GM12864 (cell line): Measurements from ENCODE around the gene MAP3K2.
A peak's percentile ranks its signal among the peaks of the same experiment; 100 is the strongest.

ENCODE experiments used
- DNase-seq: peaks from one replicate; pipeline ENCODE4 v3.0.0-alpha.2; 2011; ENCODE audit warnings: low read depth
- H3K4me3 ChIP-seq: 2 replicates; pipeline ENCODE4 v1.5.1; 2011; ENCODE audit warnings: mild to moderate bottlenecking, low read depth, low read length, control low read depth
- TF ChIP-seq, protein P1 (sequence below): IDR thresholded peaks from 2 replicates; pipeline ENCODE4 v1.5.1; 2011; ENCODE audit warnings: low read depth, mild to moderate bottlenecking, moderate library complexity, low read length, control low read depth, inconsistent platforms; ENCODE audit errors: missing control alignments

Gene MAP3K2

DNA sequence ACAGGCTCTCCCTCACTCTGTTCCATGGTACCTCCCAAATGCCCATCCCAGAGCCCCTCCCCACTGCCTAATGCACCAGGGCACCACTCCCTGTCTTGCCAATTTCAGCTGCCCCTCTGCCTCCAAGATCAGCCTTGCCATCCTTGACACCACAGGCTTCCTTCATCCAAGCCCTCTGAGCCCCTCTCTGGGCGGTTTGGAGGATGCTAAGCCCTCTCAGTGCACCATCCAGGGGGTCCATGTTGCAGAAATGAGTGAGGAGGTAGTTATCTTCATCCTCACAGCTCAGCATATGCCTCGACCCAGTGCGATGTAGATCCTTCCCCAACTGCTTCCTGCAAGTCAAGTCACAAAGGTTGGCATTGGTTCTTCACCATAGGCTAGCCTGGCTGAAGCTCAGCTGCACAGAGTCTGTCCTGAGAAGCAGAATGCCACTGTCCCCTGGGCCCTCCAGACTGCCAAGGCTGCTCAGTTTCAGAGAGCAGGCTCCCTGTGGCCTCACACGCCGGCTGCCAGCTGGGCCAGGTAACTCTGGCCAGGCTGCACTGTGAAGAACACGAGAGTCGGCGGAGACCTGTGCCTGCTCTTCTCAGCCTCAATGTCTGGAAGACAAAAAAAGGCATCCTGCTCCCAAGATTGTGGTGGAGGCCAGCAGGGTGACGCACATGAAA is 9.9 kb upstream of the MAP3K2 start:
- TF ChIP-seq, protein P1, sequence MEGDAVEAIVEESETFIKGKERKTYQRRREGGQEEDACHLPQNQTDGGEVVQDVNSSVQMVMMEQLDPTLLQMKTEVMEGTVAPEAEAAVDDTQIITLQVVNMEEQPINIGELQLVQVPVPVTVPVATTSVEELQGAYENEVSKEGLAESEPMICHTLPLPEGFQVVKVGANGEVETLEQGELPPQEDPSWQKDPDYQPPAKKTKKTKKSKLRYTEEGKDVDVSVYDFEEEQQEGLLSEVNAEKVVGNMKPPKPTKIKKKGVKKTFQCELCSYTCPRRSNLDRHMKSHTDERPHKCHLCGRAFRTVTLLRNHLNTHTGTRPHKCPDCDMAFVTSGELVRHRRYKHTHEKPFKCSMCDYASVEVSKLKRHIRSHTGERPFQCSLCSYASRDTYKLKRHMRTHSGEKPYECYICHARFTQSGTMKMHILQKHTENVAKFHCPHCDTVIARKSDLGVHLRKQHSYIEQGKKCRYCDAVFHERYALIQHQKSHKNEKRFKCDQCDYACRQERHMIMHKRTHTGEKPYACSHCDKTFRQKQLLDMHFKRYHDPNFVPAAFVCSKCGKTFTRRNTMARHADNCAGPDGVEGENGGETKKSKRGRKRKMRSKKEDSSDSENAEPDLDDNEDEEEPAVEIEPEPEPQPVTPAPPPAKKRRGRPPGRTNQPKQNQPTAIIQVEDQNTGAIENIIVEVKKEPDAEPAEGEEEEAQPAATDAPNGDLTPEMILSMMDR: no peak

GRCh38 chr2:127394492-127394891 is 6.7 kb upstream of the MAP3K2 start:
- no peak for DNase-seq
- TF ChIP-seq, protein P1: no peak
- no peak overlapping the region for H3K4me3 ChIP-seq

More for the DNA sequence above, 9.9 kb upstream of the MAP3K2 start:
- no peak overlapping the region for H3K4me3 ChIP-seq
- no peak for DNase-seq

DNA sequence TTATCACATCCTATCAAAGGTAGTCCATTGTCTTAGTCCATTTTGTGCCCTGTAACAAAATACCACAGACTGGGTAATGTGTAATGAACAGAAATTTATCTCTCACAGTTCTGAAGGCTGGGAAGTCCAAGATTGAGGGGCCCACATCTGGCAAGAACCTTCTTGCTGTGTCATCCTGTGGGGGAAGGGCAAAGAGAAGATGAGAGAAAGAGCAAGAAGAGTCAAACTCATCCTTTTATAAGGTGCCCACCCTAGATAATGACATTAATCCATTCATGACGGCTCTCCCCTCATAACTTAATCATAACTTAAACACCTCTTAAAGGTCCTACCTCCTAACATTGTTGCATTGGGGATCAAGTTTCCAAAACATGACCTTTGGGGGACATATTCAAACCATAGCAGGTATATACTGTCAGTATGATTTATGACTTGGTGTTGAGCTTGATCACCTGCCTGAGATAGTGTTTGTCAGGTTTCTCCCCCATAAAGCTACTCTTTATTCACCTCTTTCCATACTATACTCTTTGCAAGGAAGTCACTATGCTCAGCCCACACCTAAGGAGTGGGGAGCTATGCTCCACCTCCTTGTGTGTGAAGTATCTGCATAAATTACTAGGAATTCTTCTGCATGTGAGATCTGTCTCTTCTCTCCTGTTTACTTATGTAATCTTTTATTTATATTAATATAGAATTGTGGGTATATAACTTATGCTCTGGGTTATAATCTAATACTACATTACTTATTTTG is 5.2 kb upstream of the MAP3K2 start:
- TF ChIP-seq, protein P1: no peak
- DNase-seq: no peak
- no peak overlapping the region for H3K4me3 ChIP-seq

GRCh38 chr2:127392133-127392827 is 4.5 kb upstream of the MAP3K2 start:
- DNase-seq: no peak
- TF ChIP-seq, protein P1: no peak

DNA sequence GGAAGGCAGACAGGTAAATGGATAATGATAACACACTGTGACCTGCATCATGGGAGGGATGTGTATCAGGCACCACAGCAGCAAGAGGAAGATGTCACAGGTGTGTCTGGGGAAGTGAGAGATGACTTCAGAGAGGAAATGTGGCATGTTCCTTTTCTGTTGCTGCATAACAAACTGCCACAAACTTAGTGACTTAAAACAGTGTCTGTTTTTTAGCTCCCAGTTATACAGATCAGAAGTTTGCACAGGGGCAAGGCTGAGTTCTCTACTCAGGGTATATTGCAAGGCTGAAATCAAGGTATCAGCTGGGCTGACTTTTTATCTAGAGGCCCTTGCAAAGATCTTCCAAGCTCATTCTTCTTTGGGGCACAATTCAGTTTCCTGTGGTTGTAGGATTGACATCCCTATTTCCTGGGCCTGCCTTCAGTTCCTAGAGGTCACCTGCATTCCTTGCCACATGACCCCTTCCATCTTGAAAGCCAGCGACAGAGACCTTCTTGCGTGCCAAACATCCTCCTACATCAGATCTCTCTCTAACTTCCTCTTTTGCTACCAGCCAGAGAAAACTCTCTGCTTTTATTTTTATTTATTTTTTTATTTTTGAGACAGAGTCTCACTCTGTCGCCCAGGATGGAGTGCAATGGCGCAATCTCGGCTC is 2.1 kb upstream of the MAP3K2 start:
- TF ChIP-seq, protein P1: no peak
- no peak for DNase-seq
- no peak overlapping the region for H3K4me3 ChIP-seq

More at GRCh38 chr2:127392133-127392827, 4.5 kb upstream of the MAP3K2 start:
- no peak overlapping the region for H3K4me3 ChIP-seq

DNA sequence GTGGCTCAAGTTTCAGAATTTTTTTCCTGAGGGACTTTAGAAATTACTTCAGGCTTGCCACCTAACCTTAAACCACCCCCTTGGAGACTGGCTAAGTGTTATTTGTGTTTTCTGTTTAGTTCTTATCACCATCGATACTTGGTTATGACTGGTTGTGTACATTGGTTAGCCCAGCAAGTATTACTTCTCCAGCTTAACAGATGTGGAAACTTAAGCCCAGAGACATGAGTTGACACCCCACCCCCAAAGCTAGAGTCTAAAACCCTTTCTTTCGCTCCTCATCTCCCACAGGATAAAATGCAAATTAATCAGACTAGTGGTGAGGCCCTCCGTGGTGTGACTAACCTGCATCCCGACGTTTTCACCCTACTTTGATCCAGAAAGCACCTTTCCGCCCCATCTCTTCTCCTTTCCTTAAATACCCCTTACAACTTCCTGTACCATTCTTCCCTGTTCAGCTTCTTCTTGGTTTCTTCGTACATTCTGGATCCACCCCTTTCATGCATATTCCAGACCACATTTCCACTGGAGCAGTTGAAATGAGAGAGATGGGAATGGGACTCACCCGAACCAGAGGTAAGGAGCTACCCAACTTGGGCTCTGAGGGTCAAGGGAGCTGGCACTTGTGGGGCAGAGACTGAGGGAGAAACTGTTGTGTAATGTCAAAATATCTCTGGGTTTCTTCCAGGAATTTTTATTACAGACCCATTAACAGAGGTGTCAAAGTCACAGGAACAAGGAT is 819 bp upstream of the MAP3K2 start:
- TF ChIP-seq, protein P1: no peak
- no peak for DNase-seq
- H3K4me3 ChIP-seq: peak overlapping the region; percentile 73
